ENCODE data around the gene ZNF232.

- TF ChIP-seq BHLHE40 (IDR thresholded peaks at IDR 0.05; ENCODE audit: low read depth, low read length) (no peak), REST (IDR thresholded peaks at IDR 0.05) (no peak), ZNF302 (CRISPR knock-in tag; IDR thresholded peaks at IDR 0.05) (no peak), MAFK (IDR thresholded peaks at IDR 0.05; ENCODE audit: partially characterized antibody) (peak; percentile 70), CTCF (IDR thresholded peaks at IDR 0.05) (no peak), HDAC2 (IDR thresholded peaks at IDR 0.05) (no peak), USF2 (IDR thresholded peaks at IDR 0.05) (no peak), CHD2 (IDR thresholded peaks at IDR 0.05; ENCODE audit: low read length, partially characterized antibody) (no peak), E2F6 (IDR thresholded peaks at IDR 0.05; ENCODE audit: borderline replicate concordance, low read depth) (no peak), POLR2A (IDR thresholded peaks at IDR 0.05; ENCODE audit: low read length) (no peak), CHD4 (IDR thresholded peaks at IDR 0.05; ENCODE audit: borderline replicate concordance) (no peak)
These were observed 46.4 kb downstream of the ZNF232 start for GRCh38 chr17:5065227-5065744.

Data from A549 (cell line).